Measurements from ENCODE around the gene OGFOD1. TPM values are rescaled to one million over a fixed set of nuclear protein-coding genes. Genes with fewer than 3 reads are reported as not detected.

The OGFOD1 gene
- total RNA-seq, 1 experiment from 2014 or later = 51.6 TPM

DNA sequence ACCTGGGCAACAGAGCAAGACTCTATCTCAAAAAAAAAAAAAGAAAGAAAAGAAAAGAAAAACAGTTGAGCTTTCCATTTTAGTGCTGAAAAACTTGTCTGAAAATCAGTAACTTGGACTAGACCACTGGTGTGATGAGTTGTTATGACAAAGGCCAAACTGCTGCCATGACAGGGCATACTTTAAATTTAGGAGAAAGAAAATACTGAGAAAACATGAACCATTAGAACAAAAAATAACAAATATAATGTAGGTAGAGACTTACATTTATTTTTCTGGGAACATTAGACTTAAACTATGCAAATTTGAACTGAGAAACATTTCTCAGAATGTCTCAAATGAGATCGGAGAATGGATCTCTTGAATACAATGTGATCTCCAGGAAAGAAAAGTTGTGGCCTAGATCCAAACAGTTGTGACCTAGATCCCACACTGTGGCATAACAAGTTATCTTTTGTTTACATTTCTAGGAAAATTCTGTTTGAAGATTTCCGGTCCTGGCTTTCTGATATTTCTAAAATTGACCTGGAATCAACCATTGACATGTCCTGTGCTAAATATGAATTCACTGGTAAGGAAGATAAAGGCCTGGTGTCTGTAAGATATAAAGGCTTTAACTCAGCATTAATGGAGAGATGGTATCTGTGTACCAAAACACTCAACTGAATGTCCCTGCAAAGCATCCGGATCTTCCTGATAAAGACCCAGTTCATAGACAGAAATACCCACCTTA, 10.9 kb downstream of the OGFOD1 start:
- BruUV-seq (replicated peaks) = no TSS peak
- no peak for ATAC-seq
- no peaks in the 10 kb centered on the region for H3K79me2 ChIP-seq (ENCODE audit: insufficient read depth, low read length)
- H4K20me1 ChIP-seq (ENCODE audit: insufficient read depth) = no peaks in the 10 kb centered on the region
- RAD21 ChIA-PET (ENCODE audit: low non-redundant PET in 1 of 2, low total read pairs in 2 of 2, uncharacterized antibody in 2 of 2, unreplicated experiment in 2 of 2) = no interaction called here
- no peak overlapping the region for H3K4me2 ChIP-seq (ENCODE audit: low read length)
- H3K27ac ChIP-seq (ENCODE audit: low read depth, low read length) = no peak overlapping the region
- H3K9me2 ChIP-seq (ENCODE audit: insufficient read depth) = no peaks in the 10 kb centered on the region
- no peak for DNase-seq (ENCODE audit: low read depth, low spot score)
- no peaks in the 10 kb centered on the region for H3K9me3 ChIP-seq (ENCODE audit: control insufficient read depth in 1 of 2, insufficient read depth in 1 of 2, low read depth in 1 of 2, low read length in 2 of 2)
- no peaks in the 10 kb centered on the region for H3K27me3 ChIP-seq (ENCODE audit: insufficient read depth, low read length)
- no peak overlapping the region for H3K9ac ChIP-seq (ENCODE audit: low read length)
- H3K4me1 ChIP-seq (ENCODE audit: control insufficient read depth in 1 of 2, insufficient read depth in 2 of 2, low read length in 2 of 2) = no peaks in the 10 kb centered on the region
- no peak overlapping the region for H2AFZ ChIP-seq (ENCODE audit: low read depth, low read length, poor library complexity, severe bottlenecking)
- no peak overlapping the region for H3K4me3 ChIP-seq (replicated peaks in 1 of 2; ENCODE audit: low read depth in 1 of 2, low read length in 2 of 2)
- CTCF ChIA-PET = no interaction called here
- POLR2A ChIA-PET = interaction anchor here (0.7 kb wide), 1 partner anchor 77 kb away, joined by 3 read pairs; no protein-coding TSS in a partner anchor
- intact Hi-C loops (cut with micrococcal nuclease) = no loop called here
- TF ChIP-seq, protein P1, sequence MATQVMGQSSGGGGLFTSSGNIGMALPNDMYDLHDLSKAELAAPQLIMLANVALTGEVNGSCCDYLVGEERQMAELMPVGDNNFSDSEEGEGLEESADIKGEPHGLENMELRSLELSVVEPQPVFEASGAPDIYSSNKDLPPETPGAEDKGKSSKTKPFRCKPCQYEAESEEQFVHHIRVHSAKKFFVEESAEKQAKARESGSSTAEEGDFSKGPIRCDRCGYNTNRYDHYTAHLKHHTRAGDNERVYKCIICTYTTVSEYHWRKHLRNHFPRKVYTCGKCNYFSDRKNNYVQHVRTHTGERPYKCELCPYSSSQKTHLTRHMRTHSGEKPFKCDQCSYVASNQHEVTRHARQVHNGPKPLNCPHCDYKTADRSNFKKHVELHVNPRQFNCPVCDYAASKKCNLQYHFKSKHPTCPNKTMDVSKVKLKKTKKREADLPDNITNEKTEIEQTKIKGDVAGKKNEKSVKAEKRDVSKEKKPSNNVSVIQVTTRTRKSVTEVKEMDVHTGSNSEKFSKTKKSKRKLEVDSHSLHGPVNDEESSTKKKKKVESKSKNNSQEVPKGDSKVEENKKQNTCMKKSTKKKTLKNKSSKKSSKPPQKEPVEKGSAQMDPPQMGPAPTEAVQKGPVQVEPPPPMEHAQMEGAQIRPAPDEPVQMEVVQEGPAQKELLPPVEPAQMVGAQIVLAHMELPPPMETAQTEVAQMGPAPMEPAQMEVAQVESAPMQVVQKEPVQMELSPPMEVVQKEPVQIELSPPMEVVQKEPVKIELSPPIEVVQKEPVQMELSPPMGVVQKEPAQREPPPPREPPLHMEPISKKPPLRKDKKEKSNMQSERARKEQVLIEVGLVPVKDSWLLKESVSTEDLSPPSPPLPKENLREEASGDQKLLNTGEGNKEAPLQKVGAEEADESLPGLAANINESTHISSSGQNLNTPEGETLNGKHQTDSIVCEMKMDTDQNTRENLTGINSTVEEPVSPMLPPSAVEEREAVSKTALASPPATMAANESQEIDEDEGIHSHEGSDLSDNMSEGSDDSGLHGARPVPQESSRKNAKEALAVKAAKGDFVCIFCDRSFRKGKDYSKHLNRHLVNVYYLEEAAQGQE (IDR thresholded peaks at IDR 0.05; ENCODE audit: low read depth) = no peak
- TF ChIP-seq JUND (IDR thresholded peaks at IDR 0.05) (no peak), EZH2 (IDR thresholded peaks at IDR 0.05) (no peak)
- H3K36me3 ChIP-seq (ENCODE audit: control insufficient read depth in 1 of 2, insufficient read depth in 2 of 2, low read length in 2 of 2) = peaks cover 41 to 55% of the 10 kb centered on the region in 2 experiments

DNA sequence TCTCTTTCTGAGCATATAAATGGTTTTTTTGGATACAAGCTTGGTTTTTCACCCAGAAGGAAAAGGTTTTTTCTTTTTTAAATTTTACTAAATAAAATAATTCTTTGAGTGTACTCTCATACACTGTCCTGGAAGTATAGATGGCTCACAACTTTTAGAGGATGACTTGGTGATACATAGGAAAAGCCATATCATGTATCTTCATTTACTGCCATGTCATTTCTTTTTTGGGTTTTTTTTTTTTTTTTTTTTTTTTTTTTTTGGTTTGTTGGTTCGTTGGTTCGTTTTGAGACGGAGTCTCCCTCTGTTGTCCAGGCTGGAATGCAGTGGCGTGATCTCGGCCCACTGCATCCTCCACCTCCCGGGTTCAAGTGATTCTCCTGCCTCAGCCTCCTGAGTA, 11.8 kb downstream of the OGFOD1 start:
- BruUV-seq (replicated peaks) = no TSS peak
- POLR2A ChIA-PET = interaction anchor here (0.7 kb wide), 1 partner anchor 78 kb away, joined by 3 read pairs; no protein-coding TSS in a partner anchor
- intact Hi-C loops (cut with micrococcal nuclease) = no loop called here

More for the DNA sequence above, 11.8 kb downstream of the OGFOD1 start:
- Histone ChIP-seq H3K27ac (ENCODE audit: low read depth, low read length) (no peak overlapping the region), H3K36me3 (ENCODE audit: control insufficient read depth in 1 of 2, insufficient read depth in 2 of 2, low read length in 2 of 2) (peaks cover 46 to 56% of the 10 kb centered on the region in 2 experiments), H3K9ac (ENCODE audit: low read length) (no peak overlapping the region), H2AFZ (ENCODE audit: low read depth, low read length, poor library complexity, severe bottlenecking) (no peak overlapping the region), H3K27me3 (ENCODE audit: insufficient read depth, low read length) (no peaks in the 10 kb centered on the region), H3K4me2 (ENCODE audit: low read length) (no peak overlapping the region), H3K9me3 (ENCODE audit: control insufficient read depth in 1 of 2, insufficient read depth in 1 of 2, low read depth in 1 of 2, low read length in 2 of 2) (no peaks in the 10 kb centered on the region), H4K20me1 (ENCODE audit: insufficient read depth) (no peaks in the 10 kb centered on the region), H3K9me2 (ENCODE audit: insufficient read depth) (no peaks in the 10 kb centered on the region), H3K4me1 (ENCODE audit: control insufficient read depth in 1 of 2, insufficient read depth in 2 of 2, low read length in 2 of 2) (no peaks in the 10 kb centered on the region), H3K4me3 (replicated peaks in 1 of 2; ENCODE audit: low read depth in 1 of 2, low read length in 2 of 2) (no peak overlapping the region), H3K79me2 (ENCODE audit: insufficient read depth, low read length) (no peaks in the 10 kb centered on the region)
- DNase-seq (ENCODE audit: low read depth, low spot score) = no peak
- RAD21 ChIA-PET (ENCODE audit: low non-redundant PET in 1 of 2, low total read pairs in 2 of 2, uncharacterized antibody in 2 of 2, unreplicated experiment in 2 of 2) = no interaction called here
- no peak for ATAC-seq
- TF ChIP-seq EZH2phosphoT487 (IDR thresholded peaks at IDR 0.05; ENCODE audit: borderline replicate concordance) (no peak), FOSL1 (IDR thresholded peaks at IDR 0.05; ENCODE audit: low read depth) (no peak), ZNF274 (IDR thresholded peaks at IDR 0.05; ENCODE audit: low read depth, low read length) (no peak), SP1 (IDR thresholded peaks at IDR 0.05; ENCODE audit: low read depth) (no peak)
- TF ChIP-seq, protein P2, sequence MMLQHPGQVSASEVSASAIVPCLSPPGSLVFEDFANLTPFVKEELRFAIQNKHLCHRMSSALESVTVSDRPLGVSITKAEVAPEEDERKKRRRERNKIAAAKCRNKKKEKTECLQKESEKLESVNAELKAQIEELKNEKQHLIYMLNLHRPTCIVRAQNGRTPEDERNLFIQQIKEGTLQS (IDR thresholded peaks at IDR 0.05) = no peak
- TF ChIP-seq, protein P3, sequence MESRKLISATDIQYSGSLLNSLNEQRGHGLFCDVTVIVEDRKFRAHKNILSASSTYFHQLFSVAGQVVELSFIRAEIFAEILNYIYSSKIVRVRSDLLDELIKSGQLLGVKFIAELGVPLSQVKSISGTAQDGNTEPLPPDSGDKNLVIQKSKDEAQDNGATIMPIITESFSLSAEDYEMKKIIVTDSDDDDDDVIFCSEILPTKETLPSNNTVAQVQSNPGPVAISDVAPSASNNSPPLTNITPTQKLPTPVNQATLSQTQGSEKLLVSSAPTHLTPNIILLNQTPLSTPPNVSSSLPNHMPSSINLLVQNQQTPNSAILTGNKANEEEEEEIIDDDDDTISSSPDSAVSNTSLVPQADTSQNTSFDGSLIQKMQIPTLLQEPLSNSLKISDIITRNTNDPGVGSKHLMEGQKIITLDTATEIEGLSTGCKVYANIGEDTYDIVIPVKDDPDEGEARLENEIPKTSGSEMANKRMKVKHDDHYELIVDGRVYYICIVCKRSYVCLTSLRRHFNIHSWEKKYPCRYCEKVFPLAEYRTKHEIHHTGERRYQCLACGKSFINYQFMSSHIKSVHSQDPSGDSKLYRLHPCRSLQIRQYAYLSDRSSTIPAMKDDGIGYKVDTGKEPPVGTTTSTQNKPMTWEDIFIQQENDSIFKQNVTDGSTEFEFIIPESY (IDR thresholded peaks at IDR 0.05; ENCODE audit: extremely low read depth, insufficient replicate concordance, low read length) = no peak
- CTCF ChIA-PET = no interaction called here

All from HCT116 (cell line).